Neuron (in vitro differentiated cells): ENCODE data around the gene CSH2.

Experiments used
- H2AFZ ChIP-seq: one replicate; pipeline ENCODE4 v1.6.1; 2013; ENCODE audit warnings: low read depth, mild to moderate bottlenecking, inconsistent platforms, low read length, moderate library complexity
- H3K27me3 ChIP-seq: one replicate; pipeline ENCODE4 v1.6.1; 2013; ENCODE audit warnings: low read length; ENCODE audit not compliant: insufficient read depth
- H3K36me3 ChIP-seq: one replicate; pipeline ENCODE4 v1.6.1; 2013; ENCODE audit warnings: low read length; ENCODE audit not compliant: insufficient read depth
- H3K4me1 ChIP-seq: one replicate; pipeline ENCODE4 v1.6.1; 2013; ENCODE audit warnings: low read length; ENCODE audit not compliant: insufficient read depth
- H3K4me3 ChIP-seq: 2 replicates; pipeline ENCODE4 v1.5.1; 2013; ENCODE audit warnings: mild to moderate bottlenecking, low read length, moderate library complexity
- H3K9me3 ChIP-seq: one replicate; pipeline ENCODE4 v1.6.1; 2013; ENCODE audit warnings: low read length

The CSH2 gene

GRCh38 chr17:63832014-63832413, 41.5 kb downstream of the CSH2 start:
- Histone ChIP-seq H2AFZ (no peak overlapping the region), H3K4me1 (peaks cover 15% of the 10 kb centered on the region), H3K4me3 (no peak overlapping the region), H3K36me3 (peaks cover 69% of the 10 kb centered on the region), H3K9me3 (no peaks in the 10 kb centered on the region), H3K27me3 (no peaks in the 10 kb centered on the region)

- H3K9me3 ChIP-seq = no peaks in the 10 kb centered on the region
- H3K4me3 ChIP-seq = no peak overlapping the region
- H3K36me3 ChIP-seq = peaks cover 65% of the 10 kb centered on the region
- H2AFZ ChIP-seq = no peak overlapping the region
- no peaks in the 10 kb centered on the region for H3K27me3 ChIP-seq
- peaks cover 15% of the 10 kb centered on the region for H3K4me1 ChIP-seq
Observed at GRCh38 chr17:63831505-63831904, 42.0 kb downstream of the CSH2 start.

- Histone ChIP-seq H3K36me3 (peaks cover 62% of the 10 kb centered on the region), H2AFZ (no peak overlapping the region), H3K4me3 (no peak overlapping the region), H3K9me3 (no peaks in the 10 kb centered on the region), H3K27me3 (no peaks in the 10 kb centered on the region), H3K4me1 (peaks cover 19% of the 10 kb centered on the region)
Observed at GRCh38 chr17:63830904-63831491, 42.5 kb downstream of the CSH2 start.

GRCh38 chr17:63830278-63830677, 43.2 kb downstream of the CSH2 start:
- H3K4me3 ChIP-seq = no peak overlapping the region
- H3K4me1 ChIP-seq = peaks cover 23% of the 10 kb centered on the region
- H2AFZ ChIP-seq = no peak overlapping the region
- H3K9me3 ChIP-seq = no peaks in the 10 kb centered on the region
- peaks cover 64% of the 10 kb centered on the region for H3K36me3 ChIP-seq
- H3K27me3 ChIP-seq = no peaks in the 10 kb centered on the region

- peaks cover 23% of the 10 kb centered on the region for H3K4me1 ChIP-seq
- H3K9me3 ChIP-seq = no peaks in the 10 kb centered on the region
Observed at GRCh38 chr17:63828936-63829335, 44.5 kb downstream of the CSH2 start.

GRCh38 chr17:63827801-63828221, 45.7 kb downstream of the CSH2 start:
- Histone ChIP-seq H3K4me3 (peak overlapping the region; percentile 76), H3K36me3 (peaks cover 68% of the 10 kb centered on the region), H3K4me1 (peaks cover 23% of the 10 kb centered on the region), H3K9me3 (no peaks in the 10 kb centered on the region), H2AFZ (no peak overlapping the region), H3K27me3 (no peaks in the 10 kb centered on the region)

More at GRCh38 chr17:63828936-63829335, 44.5 kb downstream of the CSH2 start:
- Histone ChIP-seq H3K4me3 (peak overlapping the region; percentile 76), H3K36me3 (peaks cover 70% of the 10 kb centered on the region), H3K27me3 (no peaks in the 10 kb centered on the region), H2AFZ (no peak overlapping the region)

- Histone ChIP-seq H3K27me3 (no peaks in the 10 kb centered on the region), H3K9me3 (no peaks in the 10 kb centered on the region), H3K36me3 (peaks cover 68% of the 10 kb centered on the region), H3K4me1 (peaks cover 23% of the 10 kb centered on the region), H2AFZ (peak within 1 kb of the TSS; percentile 55), H3K4me3 (peak within 1 kb of the TSS; percentile 76)
Observed at GRCh38 chr17:63827002-63827800, 46.3 kb downstream of the CSH2 start, which contains the start of the genes FTSJ3 and PSMC5. TSS of gene FTSJ3 (minus strand) at chr17:63827663. CDS start at chr17:63826902, 761 bp downstream. TSS of gene PSMC5 (plus strand) at chr17:63827431. CDS start at chr17:63827491, 60 bp downstream.

GRCh38 chr17:63826468-63827001, 46.9 kb downstream of the CSH2 start:
- peak overlapping the region; percentile 76 for H3K4me3 ChIP-seq
- H3K4me1 ChIP-seq = peaks cover 23% of the 10 kb centered on the region
- peaks cover 68% of the 10 kb centered on the region for H3K36me3 ChIP-seq
- no peaks in the 10 kb centered on the region for H3K9me3 ChIP-seq
- H3K27me3 ChIP-seq = no peaks in the 10 kb centered on the region
- peak overlapping the region; percentile 55 for H2AFZ ChIP-seq

- no peak overlapping the region for H2AFZ ChIP-seq
- H3K9me3 ChIP-seq = no peaks in the 10 kb centered on the region
- no peaks in the 10 kb centered on the region for H3K27me3 ChIP-seq
- H3K4me1 ChIP-seq = peaks cover 22% of the 10 kb centered on the region
- no peak overlapping the region for H3K4me3 ChIP-seq
- H3K36me3 ChIP-seq = peaks cover 67% of the 10 kb centered on the region
Observed at GRCh38 chr17:63824362-63824761, 49.1 kb downstream of the CSH2 start.

GRCh38 chr17:63823659-63824331, 49.7 kb downstream of the CSH2 start:
- peaks cover 17% of the 10 kb centered on the region for H3K4me1 ChIP-seq
- H3K4me3 ChIP-seq = no peak overlapping the region
- peaks cover 67% of the 10 kb centered on the region for H3K36me3 ChIP-seq
- no peaks in the 10 kb centered on the region for H3K27me3 ChIP-seq
- H3K9me3 ChIP-seq = no peaks in the 10 kb centered on the region
- no peak overlapping the region for H2AFZ ChIP-seq

- H3K4me3 ChIP-seq = no peak overlapping the region
- H3K9me3 ChIP-seq = no peaks in the 10 kb centered on the region
- H3K4me1 ChIP-seq = peaks cover 7% of the 10 kb centered on the region
- H3K36me3 ChIP-seq = peaks cover 77% of the 10 kb centered on the region
- H3K27me3 ChIP-seq = no peaks in the 10 kb centered on the region
- H2AFZ ChIP-seq = no peak overlapping the region
Observed at GRCh38 chr17:63822537-63822936, 50.9 kb downstream of the CSH2 start.
